AG04449 (cell line): ENCODE results near the gene FOXD4L4.
"Not testable (repeated sequence)": the region's sequence is repeated elsewhere in the genome, so short reads cannot be mapped to it uniquely, and the experiment has no call there.

ENCODE experiments used
- CTCF ChIA-PET: fragments of 350-600 bp; formaldehyde crosslinking; extraction: SDS; loops from one replicate; lab custom pipeline; 2021; ENCODE audit warnings: antibody characterized with exemption; lab: Yijun Ruan, JAX
- POLR2A ChIA-PET: fragments of 400-600, 350-600 bp; formaldehyde crosslinking; extraction: SDS; loops from one replicate; lab custom pipeline; 2020; ENCODE audit warnings: antibody characterized with exemption, inconsistent platforms; lab: Yijun Ruan, JAX
- DNase-seq: peaks from one replicate; pipeline ENCODE4 v3.0.0-alpha.2; 2010; ENCODE audit warnings: low read depth, low spot score
- H3K4me3 ChIP-seq: 2 replicates; pipeline ENCODE4 v1.5.1; 2011; ENCODE audit warnings: low read depth, mild to moderate bottlenecking, control low read depth, low read length

FOXD4L4 gene

DNA sequence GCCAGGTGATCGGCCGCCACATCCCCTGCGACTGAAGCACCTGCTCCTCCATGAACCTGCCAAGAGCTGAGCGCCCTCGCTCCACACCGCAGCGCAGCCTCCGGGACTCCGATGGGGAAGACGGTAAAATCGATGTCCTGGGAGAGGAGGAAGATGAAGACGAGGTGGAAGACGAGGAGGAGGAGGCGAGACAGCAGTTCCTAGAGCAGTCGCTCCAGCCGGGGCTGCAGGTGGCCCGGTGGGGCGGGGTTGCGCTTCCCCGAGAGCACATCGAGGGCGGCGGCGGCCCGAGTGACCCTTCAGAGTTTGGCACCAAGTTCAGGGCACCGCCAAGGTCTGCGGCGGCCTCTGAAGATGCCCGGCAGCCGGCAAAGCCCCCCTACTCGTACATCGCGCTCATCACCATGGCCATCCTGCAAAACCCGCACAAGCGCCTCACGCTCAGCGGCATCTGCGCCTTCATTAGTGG lies at the start of gene FOXD4L4:
Gene FOXD4L4 (plus strand): TSS at position 51 of the 469 bp plus-strand sequence. CDS start 0 bp downstream, at position 51.
- DNase-seq, H3K4me3 ChIP-seq, CTCF ChIA-PET, POLR2A ChIA-PET: not testable (repeated sequence)

DNA sequence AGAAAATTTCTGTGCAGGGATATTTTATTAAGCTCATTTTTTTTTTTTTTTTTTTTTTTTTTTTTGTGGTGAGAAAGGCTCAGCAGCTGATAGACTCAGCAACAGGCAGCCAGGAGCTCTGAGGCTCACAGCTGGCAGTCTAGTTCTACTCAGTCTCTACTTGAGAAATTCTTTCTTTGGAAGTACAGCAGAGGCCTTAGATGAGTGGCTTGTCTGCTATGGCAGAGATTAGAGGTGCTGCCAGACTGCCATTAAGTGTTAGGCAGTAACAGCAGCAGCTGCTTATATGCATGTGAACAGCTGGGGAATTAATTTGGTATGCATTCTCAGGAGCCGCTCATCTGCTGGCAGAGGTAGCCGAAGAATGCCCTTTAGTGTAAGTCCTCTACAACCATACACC lies 33.4 kb upstream of the FOXD4L4 start:
- H3K4me3 ChIP-seq, POLR2A ChIA-PET, CTCF ChIA-PET, DNase-seq: not testable (repeated sequence)

DNA sequence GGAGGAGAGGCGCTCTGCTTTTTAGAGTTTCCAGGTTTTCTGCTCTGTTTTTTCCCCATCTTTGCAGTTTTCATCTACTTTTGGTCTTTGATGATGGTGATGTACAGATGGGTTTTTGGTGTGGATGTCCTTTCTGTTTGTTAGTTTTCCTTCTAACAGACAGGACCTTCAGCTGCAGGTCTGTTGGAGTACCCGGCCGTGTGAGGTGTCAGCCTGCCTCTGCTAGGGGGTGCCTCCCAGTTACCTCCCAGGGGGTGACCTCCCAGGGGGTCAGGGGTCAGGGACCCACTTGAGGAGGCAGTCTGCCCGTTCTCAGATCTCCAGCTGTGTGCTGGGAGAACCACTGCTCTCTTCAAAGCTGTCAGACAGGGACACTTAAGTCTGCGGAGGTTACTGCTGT lies 22.5 kb upstream of the FOXD4L4 start:
- POLR2A ChIA-PET, CTCF ChIA-PET, H3K4me3 ChIP-seq, DNase-seq: not testable (repeated sequence)

DNA sequence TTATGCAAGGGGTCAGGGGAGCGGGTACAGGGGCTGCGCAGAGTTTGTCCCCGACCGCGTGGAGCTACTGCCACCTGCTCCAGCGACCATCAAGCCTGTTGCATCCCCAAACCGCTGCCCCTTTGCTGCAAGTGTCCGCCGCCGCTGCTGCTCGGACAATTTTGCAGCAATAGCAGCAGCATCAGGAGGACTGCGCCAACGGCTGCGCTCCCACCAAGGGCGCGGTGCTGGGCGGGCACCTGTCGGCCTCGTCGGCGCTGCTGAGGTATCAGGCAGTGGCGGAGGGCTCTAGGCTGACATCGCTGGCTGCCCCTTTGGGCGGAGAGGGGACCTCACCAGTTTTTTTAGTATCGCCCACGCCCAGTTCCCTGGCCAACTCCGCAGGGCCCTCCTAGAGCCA lies 1.2 kb downstream of the FOXD4L4 start:
- POLR2A ChIA-PET, DNase-seq, CTCF ChIA-PET, H3K4me3 ChIP-seq: not testable (repeated sequence)
